IPS-15b (cell line): ENCODE results near the gene C20orf204.
"Not testable (repeated sequence)": the region's sequence is repeated elsewhere in the genome, so short reads cannot be mapped to it uniquely, and the experiment has no call there.

Experiments used
- H3K27me3 ChIP-seq: one replicate; pipeline ENCODE4 v1.6.1; 2013; ENCODE audit warnings: low read length; ENCODE audit not compliant: control insufficient read depth, insufficient read depth
- H3K36me3 ChIP-seq: one replicate; pipeline ENCODE4 v1.6.1; 2013; ENCODE audit warnings: low read length; ENCODE audit not compliant: control insufficient read depth, insufficient read depth
- H3K4me1 ChIP-seq: one replicate; pipeline ENCODE4 v1.6.1; 2013; ENCODE audit warnings: mild to moderate bottlenecking, low read length; ENCODE audit not compliant: control insufficient read depth, insufficient read depth
- H3K4me3 ChIP-seq: one replicate; pipeline ENCODE4 v1.5.1; 2013; ENCODE audit warnings: low read depth, low read length
- H3K9ac ChIP-seq: one replicate; pipeline ENCODE4 v1.6.1; 2013; ENCODE audit warnings: low read depth, mild to moderate bottlenecking, low read length
- H3K9me3 ChIP-seq: one replicate; pipeline ENCODE4 v1.6.1; 2013; ENCODE audit warnings: mild to moderate bottlenecking, low read length; ENCODE audit not compliant: control insufficient read depth, insufficient read depth

Gene C20orf204, protein sequence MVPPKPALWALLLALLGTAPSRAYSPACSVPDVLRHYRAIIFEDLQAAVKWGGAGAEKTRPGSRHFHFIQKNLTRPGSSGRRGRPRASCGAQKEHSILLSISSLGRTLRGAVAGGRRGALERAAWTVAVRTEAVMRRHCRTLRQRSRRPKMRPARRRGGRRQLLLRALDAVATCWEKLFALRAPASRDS

GRCh38 chr20:64035933-64036345, at the start of gene C20orf204:
Gene C20orf204 (plus strand): TSS chr20:64036182. CDS start chr20:64036324, 142 bp downstream.
- Histone ChIP-seq H3K9ac (no peak within 1 kb of the TSS), H3K27me3 (peaks cover 21% of the 10 kb centered on the region), H3K4me1 (no peaks in the 10 kb centered on the region), H3K9me3 (no peaks in the 10 kb centered on the region), H3K4me3 (no peak within 1 kb of the TSS), H3K36me3 (peaks cover 23% of the 10 kb centered on the region)

DNA sequence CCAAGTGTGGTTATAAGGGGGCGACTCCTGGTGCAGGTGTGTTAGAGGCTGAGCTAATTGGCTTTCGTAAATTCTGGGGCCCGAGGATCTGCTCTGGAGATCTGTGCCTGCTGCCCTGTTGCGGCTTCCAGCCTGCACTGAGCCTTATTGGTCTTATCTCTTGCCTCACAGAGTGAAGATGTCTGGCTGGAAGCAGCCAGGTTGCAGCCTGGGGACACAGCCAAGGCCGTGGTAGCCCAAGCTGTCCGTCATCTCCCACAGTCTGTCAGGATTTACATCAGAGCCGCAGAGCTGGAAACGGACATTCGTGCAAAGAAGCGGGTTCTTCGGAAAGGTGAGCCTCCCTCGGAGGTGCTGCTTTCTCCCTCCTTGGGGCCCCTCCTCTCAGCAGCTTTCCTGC, 35.1 kb upstream of the C20orf204 start:
- Histone ChIP-seq H3K9ac (no peak overlapping the region), H3K9me3 (no peaks in the 10 kb centered on the region), H3K4me1 (no peaks in the 10 kb centered on the region), H3K27me3 (no peaks in the 10 kb centered on the region), H3K36me3 (peaks cover 53% of the 10 kb centered on the region), H3K4me3 (no peak overlapping the region)

- Histone ChIP-seq H3K4me3 (no peak overlapping the region), H3K36me3 (peaks cover 49% of the 10 kb centered on the region), H3K9ac (no peak overlapping the region), H3K9me3 (no peaks in the 10 kb centered on the region), H3K27me3 (no peaks in the 10 kb centered on the region), H3K4me1 (no peaks in the 10 kb centered on the region)
These were observed 34.4 kb upstream of the C20orf204 start for GRCh38 chr20:64001607-64002011.

DNA sequence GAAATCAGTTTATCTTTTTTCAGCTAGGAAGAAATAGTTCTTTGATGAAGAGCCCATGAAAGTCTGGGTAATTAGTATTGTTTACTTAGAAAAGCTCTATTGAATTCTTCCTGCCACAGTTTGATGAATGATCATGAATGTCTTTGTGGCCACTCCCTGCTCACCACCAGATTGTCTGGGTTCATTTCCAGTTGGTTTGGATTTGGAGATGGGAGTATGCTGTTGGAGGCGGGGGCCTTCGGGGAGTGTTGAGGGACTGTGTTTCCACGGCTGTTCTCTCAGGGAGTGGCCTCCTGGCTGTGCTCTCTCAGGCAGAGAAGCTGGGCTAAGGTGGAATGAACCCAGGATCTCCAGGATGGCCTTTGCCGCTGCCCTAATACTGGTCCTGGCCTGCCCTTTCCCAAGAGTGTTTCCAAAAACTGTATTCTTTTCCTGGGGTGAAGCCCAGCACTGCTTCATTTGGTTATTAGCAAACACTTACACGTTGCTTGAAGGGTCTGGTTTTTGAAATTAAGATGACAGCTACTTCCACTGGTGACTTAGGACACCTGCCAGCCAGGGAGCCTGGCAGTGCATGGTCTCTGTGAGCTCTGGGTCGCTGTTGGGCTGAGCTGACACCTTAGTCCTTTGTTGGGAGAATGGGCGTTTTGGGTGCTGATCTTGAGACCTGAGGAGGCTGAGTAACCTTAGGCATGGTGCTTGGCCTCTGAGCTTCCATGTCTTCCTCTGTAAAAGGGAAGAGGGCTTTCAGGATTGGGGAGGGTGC, 31.8 kb upstream of the C20orf204 start:
- no peak overlapping the region for H3K9ac ChIP-seq
- H3K4me3 ChIP-seq = no peak overlapping the region

DNA sequence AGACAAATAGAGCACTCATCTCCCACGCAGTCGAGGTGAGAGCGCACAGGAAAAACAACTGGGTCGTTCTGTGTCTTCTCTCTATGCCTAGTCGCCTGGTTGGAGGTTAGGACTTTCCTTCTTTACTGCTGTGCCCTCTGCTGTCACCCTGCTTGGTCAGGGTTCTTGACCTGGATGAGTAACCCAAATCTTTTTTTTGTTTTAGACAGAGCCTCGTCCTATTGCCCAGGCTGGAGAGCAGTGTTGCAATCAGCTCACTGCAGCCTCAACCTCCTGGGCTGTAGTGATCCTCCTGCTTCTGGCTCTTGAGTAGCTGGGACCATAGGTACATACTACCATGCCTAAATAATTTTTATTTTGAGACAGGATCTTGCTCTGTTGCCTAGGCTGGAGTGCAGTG, 30.6 kb upstream of the C20orf204 start:
- Histone ChIP-seq H3K36me3 (peaks cover 36% of the 10 kb centered on the region), H3K9me3 (no peaks in the 10 kb centered on the region), H3K27me3 (no peaks in the 10 kb centered on the region), H3K4me1 (no peaks in the 10 kb centered on the region), H3K9ac (no peak overlapping the region), H3K4me3 (no peak overlapping the region)

More for the DNA sequence above, 31.8 kb upstream of the C20orf204 start:
- Histone ChIP-seq H3K4me1 (no peaks in the 10 kb centered on the region), H3K36me3 (peaks cover 47% of the 10 kb centered on the region), H3K27me3 (no peaks in the 10 kb centered on the region), H3K9me3 (no peaks in the 10 kb centered on the region)

DNA sequence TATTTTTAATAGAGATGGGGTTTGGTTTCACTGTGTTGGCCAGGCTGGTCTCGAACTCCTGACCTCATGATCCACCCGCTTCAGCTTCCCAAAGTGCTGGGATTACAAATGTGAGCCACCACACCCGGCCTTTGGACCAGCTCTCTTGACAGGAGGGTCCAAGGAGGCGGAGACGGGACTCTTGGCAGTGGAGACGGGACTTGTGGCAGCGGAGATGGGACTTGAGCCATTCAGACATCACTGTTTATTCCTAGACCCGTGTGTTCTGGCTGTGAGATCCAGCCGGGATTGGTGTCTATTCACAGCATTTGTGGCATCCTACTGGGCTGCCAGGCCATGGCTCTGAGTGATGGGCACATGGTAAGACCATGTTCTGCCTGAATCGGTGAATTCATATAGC, 29.5 kb upstream of the C20orf204 start:
- no peaks in the 10 kb centered on the region for H3K9me3 ChIP-seq
- H3K36me3 ChIP-seq = peaks cover 34% of the 10 kb centered on the region
- no peaks in the 10 kb centered on the region for H3K27me3 ChIP-seq
- no peaks in the 10 kb centered on the region for H3K4me1 ChIP-seq
- H3K4me3 ChIP-seq = no peak overlapping the region
- H3K9ac ChIP-seq = no peak overlapping the region

DNA sequence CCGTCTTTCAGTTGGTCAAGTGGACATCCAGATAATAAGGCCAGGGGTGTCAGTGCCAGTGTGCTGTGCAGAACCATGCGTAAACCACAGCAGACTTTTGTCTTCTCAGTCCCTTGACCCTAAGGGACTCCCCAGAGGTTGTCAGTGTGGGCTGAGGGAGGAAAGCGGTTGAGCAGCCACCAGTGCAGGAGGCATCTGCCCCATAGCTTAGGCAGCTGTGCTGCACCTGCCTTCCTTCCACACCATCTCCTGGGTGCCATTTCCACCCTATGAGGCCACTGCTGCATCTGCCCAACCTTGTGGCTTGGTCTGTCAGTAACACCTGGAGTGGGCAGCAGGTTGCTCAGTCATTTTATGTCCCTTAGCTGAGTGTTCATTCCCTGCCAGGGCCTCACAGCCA, 29.1 kb upstream of the C20orf204 start:
- H3K4me3 ChIP-seq = no peak overlapping the region
- H3K9me3 ChIP-seq = no peaks in the 10 kb centered on the region
- peaks cover 34% of the 10 kb centered on the region for H3K36me3 ChIP-seq
- no peaks in the 10 kb centered on the region for H3K27me3 ChIP-seq
- H3K4me1 ChIP-seq = no peaks in the 10 kb centered on the region
- no peak overlapping the region for H3K9ac ChIP-seq

GRCh38 chr20:64009811-64010387, 26.1 kb upstream of the C20orf204 start:
- Histone ChIP-seq H3K4me3 (no peak overlapping the region), H3K9ac (no peak overlapping the region), H3K4me1 (no peaks in the 10 kb centered on the region), H3K27me3 (no peaks in the 10 kb centered on the region), H3K36me3 (peaks cover 22% of the 10 kb centered on the region), H3K9me3 (no peaks in the 10 kb centered on the region)

- Histone ChIP-seq H3K9ac (no peak overlapping the region), H3K9me3 (no peaks in the 10 kb centered on the region), H3K4me1 (no peaks in the 10 kb centered on the region), H3K4me3 (no peak overlapping the region), H3K36me3 (peaks cover 25% of the 10 kb centered on the region), H3K27me3 (no peaks in the 10 kb centered on the region)
These were observed 25.2 kb upstream of the C20orf204 start for GRCh38 chr20:64010711-64011237.

GRCh38 chr20:64011366-64011779, 24.6 kb upstream of the C20orf204 start:
- peaks cover 26% of the 10 kb centered on the region for H3K36me3 ChIP-seq
- no peak overlapping the region for H3K4me3 ChIP-seq
- no peaks in the 10 kb centered on the region for H3K9me3 ChIP-seq
- H3K4me1 ChIP-seq = no peaks in the 10 kb centered on the region
- H3K27me3 ChIP-seq = no peaks in the 10 kb centered on the region
- no peak overlapping the region for H3K9ac ChIP-seq

GRCh38 chr20:64012385-64013154, 23.4 kb upstream of the C20orf204 start:
- peaks cover 24% of the 10 kb centered on the region for H3K36me3 ChIP-seq
- not testable (repeated sequence) for H3K4me3 ChIP-seq, H3K9ac ChIP-seq, H3K9me3 ChIP-seq, H3K4me1 ChIP-seq, H3K27me3 ChIP-seq
